Lung (tissue), 12 donors: ENCODE data around the gene UBQLN4. TPM values are rescaled to one million over a fixed set of nuclear protein-coding genes. Genes with fewer than 3 reads are reported as not detected.

Experiments
- ATAC-seq: fragments of 200-7000 bp; cut with Tn5 transposase; one replicate; pipeline ENCODE4 v1.9.1; 2020; ENCODE audit warnings: moderate number of reproducible peaks; ENCODE audit not compliant: insufficient read depth, low FRiP score
- DNase-seq, 3 donors: peaks; one replicate each; pipeline ENCODE4 v3.0.0-alpha.2; 2013 to 2017
- H3K27ac ChIP-seq, 2 donors: one replicate each; pipeline ENCODE4 v1.5.1; 2013; ENCODE audit warnings: mild to moderate bottlenecking in 2 of 2, moderate library complexity in 2 of 2, control low read depth in 1 of 2, inconsistent platforms in 1 of 2, low read depth in 1 of 2, low read length in 1 of 2
- H3K27me3 ChIP-seq, 3 donors: one replicate each; pipeline ENCODE4 v1.5.1; 2013; ENCODE audit warnings: low read length in 2 of 3; ENCODE audit not compliant: control insufficient read depth in 3 of 3, insufficient read depth in 3 of 3
- H3K36me3 ChIP-seq, 4 donors: one replicate each; pipeline ENCODE4 v1.5.1; 2013; ENCODE audit warnings: low read length in 4 of 4, mild to moderate bottlenecking in 1 of 4, moderate library complexity in 1 of 4; ENCODE audit not compliant: control insufficient read depth in 4 of 4, insufficient read depth in 4 of 4
- H3K4me1 ChIP-seq, 5 donors: one replicate each; pipeline ENCODE4 v1.5.1; 2013; ENCODE audit warnings: low read length in 5 of 5, mild to moderate bottlenecking in 2 of 5, moderate library complexity in 1 of 5; ENCODE audit not compliant: control insufficient read depth in 5 of 5, insufficient read depth in 5 of 5
- H3K4me3 ChIP-seq: one replicate; pipeline ENCODE4 v1.5.1; 2013; ENCODE audit warnings: mild to moderate bottlenecking, control low read depth, moderate library complexity
- H3K9ac ChIP-seq, 2 donors: one replicate each; pipeline ENCODE4 v1.5.1; 2013; ENCODE audit warnings: low read length in 2 of 2, control low read depth in 1 of 2; ENCODE audit not compliant: insufficient read depth in 1 of 2
- H3K9me3 ChIP-seq, 4 donors: one replicate each; pipeline ENCODE4 v1.5.1; 2013; ENCODE audit warnings: low read length in 3 of 4, mild to moderate bottlenecking in 1 of 4, moderate library complexity in 1 of 4; ENCODE audit not compliant: control insufficient read depth in 4 of 4, insufficient read depth in 3 of 4
- WGBS, 2 donors: extraction: QIAGEN DNeasy Blood & Tissue Kit; methylation state at CpG; one replicate each; pipeline ENCODE4 v1.1.7; 2013; 5-methylcytosine and 5-hydroxymethylcytosine counted together
- polyA plus RNA-seq, 2 donors: library from polyadenylated mRNA; stranded (reverse); fragments of 200-250 nt; gene quantifications; one replicate each; pipeline ENCODE4 v1.2.1, GENCODE V29; 2013
- total RNA-seq, 2 donors: library from RNA; depleted of rRNA in 1 of 2; stranded (reverse); fragments of >200 nt in 1 of 2; gene quantifications; one replicate each; pipeline ENCODE4 v1.2.1, GENCODE V29; 2014 to 2021
- TF ChIP-seq, protein P1 (sequence below): IDR thresholded peaks from 2 replicates; pipeline ENCODE4 v1.5.1; 2012; ENCODE audit warnings: mild to moderate bottlenecking; ENCODE audit errors: control extremely low read depth, extremely low read depth
- donor health status: control.
- donor health status: control.
- donor health status: Bipolar disorder and iron deficiency.
- donor health status: healthy.
- donor health status: DM: yes; HTN: yes; CAD: no.

The UBQLN4 gene
- total and polyA plus RNA-seq, 4 donors: 16.2 to 27.2 (median 22.9) TPM

DNA sequence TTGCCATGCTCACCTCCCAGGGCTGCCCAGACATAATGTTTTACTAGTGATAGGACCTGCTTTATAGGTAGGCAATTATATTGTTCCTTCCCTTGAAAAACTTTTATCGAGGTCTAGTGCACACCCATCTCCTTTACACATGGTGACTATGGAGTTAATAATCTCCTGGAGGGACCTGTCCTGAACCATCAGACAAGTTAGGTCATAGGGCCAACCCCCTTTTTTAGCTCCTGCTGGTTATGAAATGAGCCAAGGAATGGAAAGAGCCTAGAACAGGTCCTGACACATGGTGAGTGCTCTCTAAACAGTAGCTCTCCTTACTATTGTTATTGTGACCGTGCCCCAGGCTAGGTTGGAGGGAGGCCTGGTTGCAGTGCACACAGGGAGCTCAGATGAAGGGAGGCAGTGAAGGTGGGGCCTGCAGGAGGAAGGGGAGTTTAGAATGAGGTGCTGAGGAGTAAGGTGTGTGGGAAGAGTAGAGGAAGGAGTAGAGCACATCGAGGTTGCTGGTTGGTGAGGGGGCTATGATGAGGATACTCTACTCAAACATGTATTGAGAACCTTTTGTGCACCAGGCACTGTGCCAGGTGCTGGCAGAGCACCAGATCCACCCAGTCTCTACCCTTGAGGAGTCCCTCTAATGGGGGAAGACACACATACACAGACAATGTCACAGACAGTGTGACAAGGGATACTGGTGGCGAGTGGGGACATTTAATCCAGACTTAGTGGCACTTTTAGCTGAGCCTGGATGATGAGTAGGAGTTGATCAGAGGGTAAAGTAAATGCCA, 46.8 kb upstream of the UBQLN4 start:
- no peak overlapping the region for H3K4me3 ChIP-seq
- 65 to 76% methylated on average over 4 of the region's 4 CpGs for WGBS, 2 donors
- ATAC-seq: no peak
- TF ChIP-seq, protein P1, sequence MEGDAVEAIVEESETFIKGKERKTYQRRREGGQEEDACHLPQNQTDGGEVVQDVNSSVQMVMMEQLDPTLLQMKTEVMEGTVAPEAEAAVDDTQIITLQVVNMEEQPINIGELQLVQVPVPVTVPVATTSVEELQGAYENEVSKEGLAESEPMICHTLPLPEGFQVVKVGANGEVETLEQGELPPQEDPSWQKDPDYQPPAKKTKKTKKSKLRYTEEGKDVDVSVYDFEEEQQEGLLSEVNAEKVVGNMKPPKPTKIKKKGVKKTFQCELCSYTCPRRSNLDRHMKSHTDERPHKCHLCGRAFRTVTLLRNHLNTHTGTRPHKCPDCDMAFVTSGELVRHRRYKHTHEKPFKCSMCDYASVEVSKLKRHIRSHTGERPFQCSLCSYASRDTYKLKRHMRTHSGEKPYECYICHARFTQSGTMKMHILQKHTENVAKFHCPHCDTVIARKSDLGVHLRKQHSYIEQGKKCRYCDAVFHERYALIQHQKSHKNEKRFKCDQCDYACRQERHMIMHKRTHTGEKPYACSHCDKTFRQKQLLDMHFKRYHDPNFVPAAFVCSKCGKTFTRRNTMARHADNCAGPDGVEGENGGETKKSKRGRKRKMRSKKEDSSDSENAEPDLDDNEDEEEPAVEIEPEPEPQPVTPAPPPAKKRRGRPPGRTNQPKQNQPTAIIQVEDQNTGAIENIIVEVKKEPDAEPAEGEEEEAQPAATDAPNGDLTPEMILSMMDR: no peak
- H3K27me3 ChIP-seq: no peaks in the 10 kb centered on the region
- no peaks in the 10 kb centered on the region for H3K9me3 ChIP-seq
- no peak overlapping the region for H3K27ac ChIP-seq
- H3K9ac ChIP-seq: no peak overlapping the region
- H3K4me1 ChIP-seq: peaks cover 14 to 52% (median 33%) of the 10 kb centered on the region in 5 donors
- DNase-seq: no peak
- H3K36me3 ChIP-seq: peaks cover 0 to 7% (median 2%) of the 10 kb centered on the region in 4 donors

DNA sequence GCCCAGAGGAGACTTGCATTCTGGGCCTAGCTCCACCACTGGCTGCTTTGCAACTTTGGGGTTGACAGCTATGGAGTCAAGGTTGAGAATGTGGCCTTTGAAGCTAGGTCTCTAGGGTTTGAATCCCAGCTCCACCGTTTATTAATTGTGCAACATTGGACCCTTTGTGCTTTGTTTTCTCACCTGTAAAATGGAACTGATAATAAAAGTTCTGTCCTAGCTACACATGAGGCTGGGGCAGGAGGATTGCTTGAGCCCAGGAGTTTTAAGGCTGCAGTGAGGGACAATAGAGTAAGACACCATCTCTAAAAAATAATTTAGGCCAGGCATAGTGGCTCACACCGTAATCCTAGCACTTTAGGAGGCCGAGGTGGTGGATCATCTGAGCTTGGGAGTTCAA, 45.7 kb upstream of the UBQLN4 start:
- TF ChIP-seq, protein P1: no peak
- Histone ChIP-seq H3K27ac (no peak overlapping the region), H3K4me1 (peaks cover 8 to 41% (median 22%) of the 10 kb centered on the region in 5 donors), H3K9ac (no peak overlapping the region), H3K4me3 (no peak overlapping the region), H3K36me3 (peaks cover 0 to 7% (median 3%) of the 10 kb centered on the region in 4 donors), H3K9me3 (no peaks in the 10 kb centered on the region), H3K27me3 (no peaks in the 10 kb centered on the region)
- WGBS, 2 donors: 84 to 92% methylated on average over 3 of the region's 3 CpGs
- ATAC-seq: no peak
- no peak for DNase-seq

DNA sequence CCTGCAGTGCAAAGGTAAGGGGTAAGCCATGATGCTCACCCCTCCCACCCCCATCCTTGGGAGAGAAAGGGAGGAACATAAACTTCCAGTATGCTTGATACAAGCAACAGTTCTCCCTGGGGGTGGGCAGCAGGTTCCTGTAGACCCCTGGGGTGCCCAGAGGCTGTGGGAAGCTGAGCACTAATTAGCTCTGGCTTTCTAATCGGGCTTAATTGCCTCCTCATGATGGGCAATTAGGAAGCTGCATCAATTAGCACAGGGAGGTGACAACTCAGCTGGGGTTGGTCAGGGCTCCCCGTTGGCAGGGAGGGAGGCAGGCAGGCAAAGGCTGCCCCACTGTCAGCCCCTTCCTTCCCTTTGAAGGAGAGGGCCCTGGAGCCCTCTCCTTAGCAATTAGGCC, 45.2 kb upstream of the UBQLN4 start:
- TF ChIP-seq, protein P1: no peak
- Histone ChIP-seq H3K9ac (no peak overlapping the region), H3K36me3 (peaks cover 0 to 11% (median 3%) of the 10 kb centered on the region in 4 donors), H3K27me3 (no peaks in the 10 kb centered on the region), H3K4me1 (peaks cover 8 to 36% (median 17%) of the 10 kb centered on the region in 5 donors), H3K4me3 (no peak overlapping the region), H3K27ac (no peak overlapping the region), H3K9me3 (no peaks in the 10 kb centered on the region)
- DNase-seq (no peak), ATAC-seq (no peak)
- WGBS, 2 donors: 85 to 96% methylated on average over 2 of the region's 2 CpGs
